ENCODE measurements around the gene HBZ.
"Not testable (repeated sequence)": the region's sequence is repeated elsewhere in the genome, so short reads cannot be mapped to it uniquely, and the experiment has no call there.

HBZ gene

DNA sequence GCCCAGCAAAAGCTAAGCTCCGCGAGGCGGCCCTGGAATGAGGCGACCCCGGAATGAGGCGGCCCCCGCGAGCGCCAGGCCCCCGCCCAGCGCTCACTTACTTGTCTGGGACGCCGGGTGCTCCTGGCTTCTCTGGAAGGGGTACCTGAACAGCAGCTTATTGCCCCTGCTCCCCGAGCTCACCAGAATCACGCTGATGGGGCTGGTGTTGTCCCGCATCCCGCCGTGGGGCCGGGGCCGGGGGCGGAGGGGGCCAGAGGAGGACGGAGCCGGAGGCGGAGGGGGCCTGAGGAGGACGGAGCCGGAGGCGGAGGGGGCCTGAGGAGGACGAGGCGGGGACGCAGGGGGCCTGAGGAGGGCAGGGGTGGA, 14.4 kb upstream of the HBZ start:
- DNase-seq, result peak; percentile 75

- no peak for DNase-seq
Measured at GRCh38 chr16:140175-140857, 12.1 kb upstream of the HBZ start.

DNA sequence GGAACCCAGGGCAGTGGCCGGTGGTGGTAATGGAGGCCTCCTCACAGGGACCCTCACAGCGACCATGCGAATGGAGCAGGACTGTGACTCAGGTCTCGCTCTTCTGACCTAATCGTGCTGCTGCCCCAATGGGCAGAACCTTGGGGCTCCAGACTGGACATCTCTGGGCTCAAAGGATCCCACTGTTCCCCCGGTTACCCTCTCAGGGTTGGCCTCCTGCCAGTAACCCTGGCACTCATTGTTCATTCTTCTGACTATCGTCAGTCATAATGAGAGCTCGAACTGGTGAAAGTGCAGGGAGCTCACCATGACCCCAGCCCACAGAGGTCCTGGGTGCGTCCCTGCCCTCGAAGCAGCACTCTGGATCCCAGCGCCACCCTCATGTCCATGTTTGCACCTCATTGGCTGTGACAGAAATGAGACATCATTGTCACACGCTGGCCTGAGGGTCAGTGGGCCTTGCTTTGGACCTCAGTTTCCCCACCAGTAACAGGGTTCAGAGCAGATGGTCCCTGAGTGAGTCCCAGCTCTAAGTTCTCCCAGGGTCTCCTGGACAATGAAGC, 10.0 kb upstream of the HBZ start:
- no peak for DNase-seq

DNA sequence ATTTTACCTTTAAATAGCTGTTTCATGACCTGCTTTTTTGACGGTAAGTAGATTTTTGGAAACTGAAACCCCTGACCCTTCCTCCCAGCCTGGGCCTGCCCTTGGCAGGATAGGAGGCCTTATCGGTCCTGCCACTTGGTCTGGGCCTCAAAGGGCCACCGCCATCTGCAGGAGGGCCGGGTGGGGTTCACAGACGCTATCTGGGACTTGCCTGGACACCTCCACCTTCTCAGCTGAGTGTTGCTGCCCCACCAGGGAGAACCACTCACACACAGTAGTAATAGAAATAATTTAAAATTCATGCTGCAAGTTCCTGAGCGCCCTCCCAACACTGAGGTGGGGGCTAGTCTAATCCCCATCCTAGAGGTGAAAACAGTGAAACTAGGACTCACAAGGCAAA, 9.4 kb upstream of the HBZ start:
- no peak for DNase-seq

DNA sequence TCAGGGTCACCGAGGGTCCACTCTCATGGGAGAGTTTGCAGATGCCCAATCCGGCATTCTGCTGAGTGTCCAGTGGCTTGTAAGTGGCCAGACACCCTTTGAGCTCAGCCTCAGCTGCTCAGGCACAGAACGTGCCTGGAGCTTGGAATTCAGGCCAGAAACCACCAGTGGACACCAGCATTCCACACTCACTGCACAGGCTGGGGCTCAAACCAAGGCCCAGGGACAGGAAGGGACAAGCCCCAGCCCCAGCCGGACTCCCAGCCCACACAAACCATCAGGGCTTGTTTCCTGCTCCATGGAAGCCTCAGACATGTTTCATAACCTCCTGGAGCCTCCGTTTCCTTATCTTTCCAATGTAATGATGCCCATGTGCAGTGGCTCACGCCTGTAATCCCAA, 9.0 kb upstream of the HBZ start:
- DNase-seq, result no peak

DNA sequence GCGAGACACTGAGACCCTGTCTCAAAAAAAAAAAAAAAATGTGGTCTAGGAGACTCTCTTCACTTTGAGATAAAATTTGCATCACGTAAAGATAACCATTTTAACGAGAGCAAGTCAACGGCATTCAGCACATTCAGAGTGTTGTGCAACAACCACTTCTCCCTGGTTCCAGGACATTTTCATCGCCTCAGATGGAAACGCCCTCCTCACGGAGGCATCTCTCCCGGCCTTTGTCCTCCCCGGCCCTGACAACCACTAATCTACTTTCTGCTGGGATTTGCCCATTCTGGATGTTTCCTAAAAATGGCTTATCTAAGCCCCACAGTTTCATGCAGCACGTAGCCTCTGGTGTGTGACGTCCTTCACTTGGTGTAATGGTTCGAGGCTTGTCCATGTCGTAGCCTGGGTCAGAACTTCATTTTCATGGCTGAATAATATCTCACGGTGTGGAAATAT, 7.6 kb upstream of the HBZ start:
- DNase-seq, result no peak

DNA sequence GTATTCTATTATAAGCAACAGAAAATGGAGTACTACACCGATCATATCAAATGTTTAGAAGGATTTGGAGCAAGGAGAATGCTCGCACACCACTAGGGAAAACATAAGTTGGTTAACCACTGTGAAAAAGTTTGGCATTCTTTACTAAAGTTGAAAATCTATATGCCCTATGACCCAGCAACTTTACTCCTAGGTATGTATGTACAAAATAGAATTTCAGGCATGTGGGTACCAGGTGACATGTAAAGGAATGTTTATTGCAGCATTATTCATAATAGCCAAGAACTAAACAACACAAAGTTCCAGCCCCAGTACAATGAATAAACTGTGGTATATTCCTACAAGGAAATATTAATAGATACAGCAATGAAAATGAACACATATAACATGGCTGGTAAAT, 5.8 kb upstream of the HBZ start:
- no peak for DNase-seq

DNA sequence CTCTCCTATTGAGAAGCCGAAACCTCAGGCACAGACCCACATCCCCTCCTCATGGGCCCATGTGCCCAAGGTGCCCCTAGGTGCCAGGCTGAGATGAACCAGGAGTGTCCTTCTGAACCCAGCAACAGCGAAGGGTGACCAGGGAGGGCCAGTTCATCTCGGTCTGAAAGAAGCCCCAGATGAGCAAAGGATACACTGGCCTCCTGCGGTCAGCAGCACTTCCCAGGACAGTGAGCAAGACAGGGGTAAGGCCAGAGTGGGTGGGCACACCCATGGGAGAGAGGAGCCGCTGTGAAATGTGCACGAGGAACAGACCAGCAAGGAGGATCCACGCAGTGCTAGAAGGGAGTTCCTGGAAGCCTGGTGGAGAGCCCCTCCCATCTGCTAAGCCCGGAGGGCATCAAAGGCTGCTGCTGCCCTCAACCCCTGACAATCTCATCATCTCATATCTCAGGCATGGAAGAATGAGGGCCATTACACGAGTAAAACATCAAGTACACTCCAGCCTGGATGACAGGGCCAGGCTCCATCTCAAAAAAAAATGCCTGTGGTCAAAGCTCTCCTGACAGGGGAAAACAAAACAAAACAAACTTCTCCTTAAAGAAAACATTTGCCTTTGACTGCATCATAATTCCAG, 3.3 kb upstream of the HBZ start:
- no peak for DNase-seq

GRCh38 chr16:153129-153521, 681 bp downstream of the HBZ start:
- DNase-seq, result not testable (repeated sequence)

GRCh38 chr16:153550-154216, 1.2 kb downstream of the HBZ start:
- DNase-seq, result not testable (repeated sequence)

- DNase-seq, result no peak
Measured at GRCh38 chr16:154217-155030, 2.0 kb downstream of the HBZ start.

DNA sequence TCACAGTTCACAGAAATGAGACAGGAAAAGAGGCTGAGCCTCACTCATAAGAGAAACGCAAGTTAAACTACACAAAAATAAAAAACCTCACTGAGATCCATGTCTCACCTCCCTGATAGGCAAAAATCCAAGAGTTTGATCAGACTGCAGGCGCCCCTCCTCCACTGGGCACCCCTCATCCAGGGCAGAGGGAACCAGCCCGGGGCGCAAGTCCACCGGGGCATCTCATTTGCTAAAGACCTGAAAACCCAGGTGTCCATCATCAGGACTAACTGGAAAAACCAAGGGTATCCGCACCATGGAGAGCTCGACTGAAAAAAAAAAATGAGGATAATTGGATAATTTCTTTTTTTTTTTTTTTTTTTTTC, 2.6 kb downstream of the HBZ start:
- no peak for DNase-seq

DNA sequence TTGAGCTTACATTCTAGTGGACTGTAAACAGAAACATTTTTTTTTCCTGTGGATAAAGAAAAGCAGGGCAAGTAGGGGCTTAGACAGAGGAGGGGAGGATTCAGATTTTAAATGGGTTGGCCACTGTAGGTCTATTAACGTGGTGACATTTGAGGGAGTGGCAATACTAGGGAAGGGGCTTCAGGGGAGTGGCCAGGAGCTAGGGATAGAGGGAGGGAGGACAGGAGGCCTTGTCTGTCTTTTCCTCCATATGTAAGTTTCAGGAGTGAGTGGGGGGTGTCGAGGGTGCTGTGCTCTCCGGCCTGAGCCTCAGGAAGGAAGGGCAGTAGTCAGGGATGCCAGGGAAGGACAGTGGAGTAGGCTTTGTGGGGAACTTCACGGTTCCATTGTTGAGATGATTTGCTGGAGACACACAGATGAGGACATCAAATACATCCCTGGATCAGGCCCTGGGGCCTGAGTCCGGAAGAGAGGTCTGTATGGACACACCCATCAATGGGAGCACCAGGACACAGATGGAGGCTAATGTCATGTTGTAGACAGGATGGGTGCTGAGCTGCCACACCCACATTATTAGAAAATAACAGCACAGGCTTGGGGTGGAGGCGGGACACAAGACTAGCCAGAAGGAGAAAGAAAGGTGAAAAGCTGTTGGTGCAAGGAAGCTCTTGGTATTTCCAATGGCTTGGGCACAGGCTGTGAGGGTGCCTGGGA, 6.8 kb downstream of the HBZ start:
- DNase-seq, result no peak

- DNase-seq, result not testable (repeated sequence)
Measured at GRCh38 chr16:160242-160641, 7.8 kb downstream of the HBZ start.

DNA sequence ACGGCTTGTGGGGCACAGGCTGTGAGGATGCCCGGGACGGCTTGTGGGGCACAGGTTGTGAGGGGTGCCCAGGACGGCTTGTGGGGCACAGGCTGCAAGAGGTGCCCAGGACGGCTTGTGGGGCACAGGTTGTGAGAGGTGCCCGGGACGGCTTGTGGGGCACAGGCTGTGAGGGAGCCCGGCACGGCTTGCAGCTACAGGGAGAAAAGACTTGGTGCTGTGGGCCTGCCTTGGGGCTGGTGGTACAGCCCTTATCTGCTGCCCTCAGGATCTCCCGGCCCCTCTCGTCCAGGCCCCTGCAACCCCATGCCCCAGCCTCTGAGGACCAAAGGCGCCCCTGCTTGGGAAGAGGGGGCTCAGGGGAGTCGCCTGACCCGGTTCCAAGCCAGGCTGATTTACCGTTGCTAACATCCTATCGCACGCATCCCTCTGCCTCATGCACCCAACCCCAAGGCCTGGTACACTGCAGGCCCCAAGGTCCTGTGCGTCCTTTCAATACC, 8.3 kb downstream of the HBZ start:
- DNase-seq, result no peak

DNA sequence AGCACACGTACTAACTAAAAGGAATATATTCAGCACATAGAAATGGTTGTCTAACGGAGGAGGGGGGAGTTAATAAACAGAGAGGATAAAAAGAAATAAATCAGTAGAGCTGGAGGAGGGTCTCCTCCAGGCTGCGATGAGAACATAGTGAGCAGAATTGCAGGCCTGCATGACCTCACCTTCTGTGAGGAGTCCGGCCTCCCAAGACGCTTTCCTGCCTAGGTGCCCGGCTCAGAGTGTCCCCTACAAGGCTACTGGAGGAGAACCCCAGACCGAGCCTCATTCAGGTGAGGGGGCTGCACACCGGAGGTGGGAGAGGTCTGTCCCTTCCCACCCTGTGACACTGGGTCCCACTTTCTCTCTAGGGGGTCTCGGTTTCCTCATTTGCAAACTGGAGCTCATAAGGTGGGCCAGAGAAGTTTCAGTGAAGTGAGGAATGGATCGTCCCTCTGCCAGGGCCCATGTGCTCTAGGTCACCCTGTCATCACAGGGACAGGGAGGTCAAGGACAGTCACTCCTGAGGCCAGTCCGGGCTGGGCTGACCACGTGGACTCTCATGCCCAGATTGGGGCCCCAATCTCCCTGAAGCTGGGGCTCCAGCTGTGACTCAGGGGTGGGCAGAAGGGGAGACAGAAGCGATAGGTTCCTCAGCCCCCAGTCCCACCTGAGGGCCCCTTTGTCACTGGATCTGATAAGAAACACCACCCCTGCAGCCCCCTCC, 10.0 kb downstream of the HBZ start:
- no peak for DNase-seq

- not testable (repeated sequence) for DNase-seq
Measured at GRCh38 chr16:163139-163538, 10.7 kb downstream of the HBZ start.

DNA sequence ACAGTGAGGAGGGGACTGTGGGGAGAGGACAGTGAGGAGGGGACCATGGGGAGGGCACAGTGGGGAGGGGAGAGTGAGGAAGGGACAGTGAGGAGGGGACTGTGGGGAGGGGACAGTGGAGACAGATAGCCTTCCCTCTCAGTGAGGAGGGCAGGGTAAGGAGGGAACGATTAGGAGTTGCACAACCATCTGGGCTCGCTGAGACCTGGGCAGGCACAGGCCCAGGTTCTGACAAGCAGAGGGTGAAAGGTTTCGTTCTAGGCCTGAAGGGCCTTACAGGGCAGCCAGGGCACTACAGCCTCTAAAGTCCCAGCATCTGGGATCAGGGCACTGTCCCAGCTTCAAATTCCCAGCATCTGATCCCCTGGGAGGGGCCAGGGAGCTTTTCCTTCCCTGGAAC, 11.3 kb downstream of the HBZ start:
- DNase-seq, result not testable (repeated sequence)

- not testable (repeated sequence) for DNase-seq
Measured at GRCh38 chr16:164134-164823, 11.8 kb downstream of the HBZ start.

DNA sequence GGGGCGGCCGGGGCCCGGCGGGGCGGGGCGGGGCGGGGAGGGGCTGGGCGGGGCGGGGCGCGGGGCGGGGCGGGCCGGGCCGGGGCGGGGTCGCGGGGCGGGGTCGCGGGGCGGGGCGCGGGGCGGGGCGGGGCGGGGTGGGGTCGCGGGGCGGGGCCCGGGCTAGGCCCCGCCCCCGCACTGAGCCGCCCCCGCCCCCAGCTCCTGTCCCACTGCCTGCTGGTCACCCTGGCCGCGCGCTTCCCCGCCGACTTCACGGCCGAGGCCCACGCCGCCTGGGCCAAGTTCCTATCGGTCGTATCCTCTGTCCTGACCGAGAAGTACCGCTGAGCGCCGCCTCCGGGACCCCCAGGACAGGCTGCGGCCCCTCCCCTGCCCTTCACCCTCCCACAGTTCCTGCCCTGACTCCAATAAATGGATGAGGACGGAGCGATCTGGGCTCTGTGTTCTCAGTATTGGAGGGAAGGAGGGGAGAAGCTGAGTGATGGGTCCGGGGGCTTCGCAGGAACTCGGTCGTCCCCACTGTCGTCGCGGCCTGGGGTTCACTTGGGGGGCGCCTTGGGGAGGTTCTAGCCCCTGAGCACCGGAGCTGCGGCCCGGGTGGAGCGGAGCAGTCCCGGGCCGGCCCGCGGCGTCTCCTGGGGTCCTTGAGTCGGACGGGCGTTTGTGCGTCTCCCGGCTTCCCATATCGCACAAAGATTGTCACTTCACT, 12.5 kb downstream of the HBZ start:
- DNase-seq, result no peak
